NCI-H2029 (cell line): ENCODE measurements around the gene SORBS2.
"Not testable (repeated sequence)": the region's sequence is repeated elsewhere in the genome, so short reads cannot be mapped to it uniquely, and the experiment has no call there.

Experiments used
- DNase-seq: peaks from one replicate; lab custom pipeline; 2025; lab: John Stamatoyannopoulos, UW

The SORBS2 gene

GRCh38 chr4:185712350-185713024 lies 99.5 kb downstream of the SORBS2 start:
- DNase-seq: no peak

- DNase-seq: no peak
These were observed 100.3 kb downstream of the SORBS2 start for GRCh38 chr4:185711726-185712125.

- DNase-seq: no peak
These were observed 101.5 kb downstream of the SORBS2 start for GRCh38 chr4:185710487-185710995.

GRCh38 chr4:185709802-185710486 lies 102.0 kb downstream of the SORBS2 start:
- DNase-seq: no peak

GRCh38 chr4:185708348-185708747 lies 103.6 kb downstream of the SORBS2 start:
- DNase-seq: no peak

GRCh38 chr4:185707622-185708021 lies 104.4 kb downstream of the SORBS2 start:
- not testable (repeated sequence) for DNase-seq

- DNase-seq: no peak
These were observed 109.8 kb downstream of the SORBS2 start for GRCh38 chr4:185702147-185702663.

- no peak for DNase-seq
These were observed 111.4 kb downstream of the SORBS2 start for GRCh38 chr4:185700630-185701029.

GRCh38 chr4:185700048-185700447 lies 111.9 kb downstream of the SORBS2 start:
- no peak for DNase-seq

GRCh38 chr4:185697488-185697887 lies 114.5 kb downstream of the SORBS2 start:
- no peak for DNase-seq

GRCh38 chr4:185695743-185696142 lies 116.3 kb downstream of the SORBS2 start:
- no peak for DNase-seq

- DNase-seq: no peak
These were observed 118.3 kb downstream of the SORBS2 start for GRCh38 chr4:185693548-185694215.

- DNase-seq: no peak
These were observed 122.6 kb downstream of the SORBS2 start for GRCh38 chr4:185689407-185689806.

GRCh38 chr4:185685804-185686203 lies 126.2 kb downstream of the SORBS2 start:
- DNase-seq: no peak

GRCh38 chr4:185683896-185684295 lies 128.1 kb downstream of the SORBS2 start:
- no peak for DNase-seq

- no peak for DNase-seq
These were observed 128.8 kb downstream of the SORBS2 start for GRCh38 chr4:185683222-185683621.

- no peak for DNase-seq
These were observed 129.8 kb downstream of the SORBS2 start for GRCh38 chr4:185682236-185682635.

GRCh38 chr4:185681604-185682003 lies 130.4 kb downstream of the SORBS2 start:
- no peak for DNase-seq

GRCh38 chr4:185680617-185681016 lies 131.4 kb downstream of the SORBS2 start:
- no peak for DNase-seq

GRCh38 chr4:185679523-185679922 lies 132.5 kb downstream of the SORBS2 start:
- DNase-seq: no peak

- DNase-seq: no peak
These were observed 134.2 kb downstream of the SORBS2 start for GRCh38 chr4:185677637-185678314.

GRCh38 chr4:185672618-185673017 lies 139.4 kb downstream of the SORBS2 start:
- DNase-seq: no peak
